HG02759 (cell line): Measurements from ENCODE around the gene OBSCN.
A peak's percentile ranks its signal among the peaks of the same experiment; 100 is the strongest.

Experiments
- ATAC-seq: cut with Tn5 transposase; IDR thresholded peaks from one replicate; pipeline ENCODE4 v1.9.1; 2021; ENCODE audit warnings: mild to moderate bottlenecking, moderate library complexity; ENCODE audit not compliant: unreplicated experiment

The OBSCN gene

GRCh38 chr1:228275430-228276173 is 67.8 kb downstream of the OBSCN start:
- ATAC-seq = peak; percentile 78

GRCh38 chr1:228276174-228276831 is 68.5 kb downstream of the OBSCN start:
- ATAC-seq = no peak

- no peak for ATAC-seq
Observed at GRCh38 chr1:228276901-228277490, 69.2 kb downstream of the OBSCN start.

- no peak for ATAC-seq
Observed at GRCh38 chr1:228277491-228278431, 69.9 kb downstream of the OBSCN start.

- ATAC-seq = no peak
Observed at GRCh38 chr1:228278432-228278941, 70.6 kb downstream of the OBSCN start.

- no peak for ATAC-seq
Observed at GRCh38 chr1:228279011-228279721, 71.3 kb downstream of the OBSCN start.

GRCh38 chr1:228279722-228280105 is 71.9 kb downstream of the OBSCN start:
- no peak for ATAC-seq

GRCh38 chr1:228280106-228280901 is 72.5 kb downstream of the OBSCN start:
- no peak for ATAC-seq

- ATAC-seq = no peak
Observed at GRCh38 chr1:228280961-228281591, 73.2 kb downstream of the OBSCN start.

- ATAC-seq = no peak
Observed at GRCh38 chr1:228281631-228282328, 73.9 kb downstream of the OBSCN start.

GRCh38 chr1:228282329-228283042 is 74.6 kb downstream of the OBSCN start:
- ATAC-seq = no peak

GRCh38 chr1:228283043-228283371 is 75.2 kb downstream of the OBSCN start:
- no peak for ATAC-seq

- ATAC-seq = no peak
Observed at GRCh38 chr1:228283476-228284147, 75.8 kb downstream of the OBSCN start.

GRCh38 chr1:228284148-228284495 is 76.3 kb downstream of the OBSCN start:
- ATAC-seq = no peak

- ATAC-seq = no peak
Observed at GRCh38 chr1:228284521-228284920, 76.7 kb downstream of the OBSCN start.

GRCh38 chr1:228285661-228286504 is 78.0 kb downstream of the OBSCN start:
- ATAC-seq = no peak
